Spleen (tissue), 11 donors: ENCODE measurements around the gene MARCHF10. TPM values are rescaled to one million over a fixed set of nuclear protein-coding genes. Genes with fewer than 3 reads are reported as not detected.
"Not testable (repeated sequence)": the region's sequence is repeated elsewhere in the genome, so short reads cannot be mapped to it uniquely, and the experiment has no call there.

Experiments used
- DNase-seq: peaks from one replicate; pipeline ENCODE4 v3.0.0-alpha.2; 2020
- H3K27ac ChIP-seq, 8 donors: fragments of 200-600 bp; sonication (generic) in 7 of 8; 1 replicate in 4 of 8; 2 replicates in 4 of 8; pipeline versions ENCODE4 v1.5.0 to v1.8.0; 2016 to 2021; ENCODE audit warnings: inconsistent platforms in 4 of 8, mild to moderate bottlenecking in 4 of 8, moderate library complexity in 1 of 8
- H3K27me3 ChIP-seq, 7 donors: fragments of 200-600 bp; sonication (generic) in 6 of 7; replicated peaks in 1 of 7; 1 replicate in 4 of 7; 2 replicates in 3 of 7; pipeline versions ENCODE4 v1.5.0 to v1.8.0; 2016 to 2021; ENCODE audit warnings: inconsistent platforms in 3 of 7, mild to moderate bottlenecking in 1 of 7
- H3K36me3 ChIP-seq, 6 donors: fragments of 200-600 bp; sonication (generic) in 5 of 6; 1 replicate in 4 of 6; 2 replicates in 2 of 6; pipeline versions ENCODE4 v1.5.0 to v1.8.0; 2016 to 2021; ENCODE audit warnings: inconsistent platforms in 2 of 6
- H3K4me1 ChIP-seq, 6 donors: fragments of 200-600 bp; sonication (generic) in 5 of 6; 1 replicate in 3 of 6; 2 replicates in 3 of 6; pipeline versions ENCODE4 v1.5.0 to v1.8.0; 2016 to 2021; ENCODE audit warnings: inconsistent platforms in 3 of 6
- H3K4me3 ChIP-seq, 8 donors: fragments of 200-600 bp; sonication (generic) in 7 of 8; 1 replicate in 4 of 8; 2 replicates in 4 of 8; pipeline versions ENCODE4 v1.5.0 to v1.8.0; 2016 to 2021; ENCODE audit warnings: inconsistent platforms in 4 of 8, mild to moderate bottlenecking in 4 of 8, moderate library complexity in 2 of 8
- H3K9me3 ChIP-seq, 8 donors: fragments of 200-600 bp; sonication (generic) in 7 of 8; 1 replicate in 4 of 8; 2 replicates in 4 of 8; pipeline versions ENCODE4 v1.5.0 to v1.8.0; 2016 to 2021; ENCODE audit warnings: inconsistent platforms in 4 of 8
- CTCF ChIP-seq, 11 experiments: fragments of 200-600 bp in 7 of 11; fragments of 450-650 bp in 4 of 11; sonication (generic) in 4 of 11; IDR thresholded peaks in 8 of 11; conservative IDR thresholded peaks in 3 of 11; 1 replicate in 7 of 11; 2 replicates in 4 of 11; pipeline versions ENCODE4 v1.4.0 to v1.8.0; 2016 to 2021; ENCODE audit warnings: antibody characterized with exemption in 11 of 11, inconsistent platforms in 4 of 11, mild to moderate bottlenecking in 1 of 11
- POLR2A ChIP-seq, 3 donors: fragments of 450-650 bp; IDR thresholded peaks; one replicate each; pipeline ENCODE4 v1.5.1; 2017; ENCODE audit warnings: antibody characterized with exemption in 3 of 3, mild to moderate bottlenecking in 1 of 3
- POLR2AphosphoS5 ChIP-seq, 3 donors: sonication (generic); formaldehyde crosslinking; IDR thresholded peaks; one replicate each; pipeline ENCODE4 v1.5.1; 2017; ENCODE audit warnings: antibody characterized with exemption in 3 of 3
- WGBS, 5 donors: extraction: QIAGEN DNeasy Blood & Tissue Kit in 3 of 5; methylation state at CpG; one replicate each; pipeline versions ENCODE4 v1.1.5 to v1.1.7; 2013 to 2018; 5-methylcytosine and 5-hydroxymethylcytosine counted together
- intact Hi-C: fragments of 100-400 bp; cut with DNase I; formaldehyde crosslinking; loops from one replicate; pipeline ENCODE4 v1.15.0; 2023; ENCODE audit warnings: low total_unique reads
- polyA plus RNA-seq, 3 donors: library from polyadenylated mRNA; stranded (reverse); fragments of 200-250 nt; gene quantifications; one replicate each; pipeline ENCODE4 v1.2.1, GENCODE V29; 2013
- total RNA-seq, 7 donors: library from RNA; depleted of rRNA in 3 of 7; stranded (reverse); fragments of >200 nt in 3 of 7; fragmentation: NEBNext Ultra II Directional in 4 of 7; extraction: Animal tissue kit (Norgen Biotek cat#: 25700) in 4 of 7; gene quantifications; one replicate each; pipeline versions ENCODE4 v1.1.0 to v1.2.1, GENCODE V29; 2016 to 2021
- donor health status: healthy with polysubstance abuse.
- donor health status: DM: no; HTN: no; CAD: no; lungs with moderate emphysema.
- donor health status: DM: no; HTN: no; CAD: no.
- donor health status: Bipolar disorder and iron deficiency.
- donor health status: healthy.
- donor health status: DM: no; HTN: no; CAD: no.
- donor health status: DM: yes; HTN: yes; CAD: no.

Gene MARCHF10
- total and polyA plus RNA-seq, 10 donors, result 0.15 to 0.32 (median 0.26) TPM; not detected in 7

DNA sequence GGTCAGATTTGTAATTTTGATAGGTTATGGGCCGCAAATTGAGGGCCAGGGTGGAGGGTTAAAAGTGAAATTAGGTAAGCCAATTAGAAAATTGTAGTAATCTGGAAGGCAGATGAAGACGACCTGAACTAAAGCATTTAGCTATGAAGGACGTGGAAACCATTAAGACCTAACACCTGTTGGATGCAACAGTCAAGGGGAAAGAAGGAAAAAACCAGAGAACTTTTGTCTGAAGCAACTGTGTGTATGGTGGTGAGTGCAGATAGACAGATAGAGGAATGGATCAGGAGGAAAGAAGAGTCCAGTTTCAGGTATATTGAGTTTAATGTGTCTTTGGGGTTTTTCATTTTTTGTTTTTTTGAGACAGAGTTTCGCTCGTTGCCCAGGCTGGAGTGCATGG, 40.2 kb upstream of the MARCHF10 start:
- Histone ChIP-seq H3K27ac (no peak overlapping the region), H3K27me3 (no peaks in the 10 kb centered on the region), H3K4me1 (no peaks in the 10 kb centered on the region), H3K9me3 (no peaks in the 10 kb centered on the region), H3K36me3 (no peaks in the 10 kb centered on the region), H3K4me3 (no peak overlapping the region)
- WGBS, 5 donors, result 78 to 93% (median 90%) methylated on average over 5 of the region's 5 CpGs
- intact Hi-C loops, result no loop called here
- DNase-seq, result no peak
- TF ChIP-seq POLR2A (IDR thresholded peaks at IDR 0.05), result no peak
- TF ChIP-seq CTCF (IDR thresholded peaks at IDR 0.05 in 8 of 11, conservative IDR thresholded peaks at IDR 0.05 in 3 of 11), result no peak
- TF ChIP-seq POLR2AphosphoS5 (IDR thresholded peaks at IDR 0.05), result no peak

- no peaks in the 10 kb centered on the region for H3K4me1 ChIP-seq
- TF ChIP-seq POLR2A (IDR thresholded peaks at IDR 0.05), result no peak
- TF ChIP-seq POLR2AphosphoS5 (IDR thresholded peaks at IDR 0.05), result no peak
- TF ChIP-seq CTCF (IDR thresholded peaks at IDR 0.05 in 8 of 11, conservative IDR thresholded peaks at IDR 0.05 in 3 of 11), result no peak
- no peak overlapping the region for H3K4me3 ChIP-seq
- H3K36me3 ChIP-seq, result no peaks in the 10 kb centered on the region
- WGBS, 5 donors, result 78 to 92% (median 83%) methylated on average over 9 of the region's 9 CpGs
- H3K27ac ChIP-seq, result no peak overlapping the region
- intact Hi-C loops, result no loop called here
- no peaks in the 10 kb centered on the region for H3K9me3 ChIP-seq
- H3K27me3 ChIP-seq, result no peaks in the 10 kb centered on the region
- no peak for DNase-seq
Measured at GRCh38 chr17:62847426-62847825, 39.3 kb upstream of the MARCHF10 start.

DNA sequence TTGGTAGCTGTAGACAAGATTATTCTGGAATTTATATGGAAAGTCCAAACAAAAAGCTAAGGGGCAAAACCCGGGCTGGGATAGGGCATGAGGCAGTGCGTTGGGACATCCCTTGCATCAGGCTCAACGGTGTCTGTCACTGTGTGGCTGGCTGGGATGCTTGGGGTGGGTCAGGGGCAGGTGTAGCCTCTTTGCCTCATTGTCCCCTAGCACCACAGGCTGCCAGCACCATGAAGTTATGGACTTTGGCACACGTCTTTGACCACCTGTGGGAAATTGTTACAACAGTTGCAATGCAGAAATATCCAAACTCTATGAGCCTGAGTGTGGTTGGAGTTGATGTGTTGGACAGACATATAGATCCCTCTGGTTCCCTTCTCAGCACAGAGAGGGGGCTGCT, 32.8 kb upstream of the MARCHF10 start:
- WGBS, 5 donors, result 77 to 95% (median 88%) methylated on average over 4 of the region's 4 CpGs
- Histone ChIP-seq H3K27ac (no peak overlapping the region), H3K4me1 (no peaks in the 10 kb centered on the region), H3K9me3 (peaks cover 0 to 7% (median 0%) of the 10 kb centered on the region in 8 donors), H3K27me3 (peaks cover 0 to 6% (median 0%) of the 10 kb centered on the region in 7 donors), H3K4me3 (no peak overlapping the region), H3K36me3 (no peaks in the 10 kb centered on the region)
- DNase-seq, result no peak
- intact Hi-C loops, result no loop called here
- TF ChIP-seq CTCF (IDR thresholded peaks at IDR 0.05 in 8 of 11, conservative IDR thresholded peaks at IDR 0.05 in 3 of 11), result no peak
- TF ChIP-seq POLR2A (IDR thresholded peaks at IDR 0.05), result no peak
- TF ChIP-seq POLR2AphosphoS5 (IDR thresholded peaks at IDR 0.05), result no peak

DNA sequence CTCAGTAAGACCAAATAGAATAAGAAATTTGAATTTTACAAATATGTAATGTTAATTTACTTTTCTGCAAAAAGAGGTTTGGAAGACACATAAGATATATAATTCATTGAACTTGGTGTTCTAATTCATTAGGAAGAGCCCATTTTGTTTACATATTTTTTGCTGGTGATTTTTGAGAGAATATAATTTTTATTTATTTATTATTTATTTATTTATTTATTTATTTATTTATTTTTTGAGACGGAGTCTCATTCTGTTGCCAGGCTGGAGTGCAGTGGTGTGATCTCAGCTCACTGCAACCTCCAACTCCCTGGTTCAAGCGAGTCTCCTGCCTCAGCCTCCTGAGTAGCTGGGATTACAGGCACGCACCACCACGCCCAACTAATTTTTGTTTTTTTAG, 25.7 kb upstream of the MARCHF10 start:
- DNase-seq, H3K27me3 ChIP-seq, H3K9me3 ChIP-seq, H3K4me1 ChIP-seq, intact Hi-C loops, H3K36me3 ChIP-seq, H3K4me3 ChIP-seq, H3K27ac ChIP-seq: not testable (repeated sequence)
- 85 to 98% (median 95%) methylated on average over 4 of the region's 4 CpGs for WGBS, 5 donors

GRCh38 chr17:62832405-62832804, 24.3 kb upstream of the MARCHF10 start:
- H3K27ac ChIP-seq, result no peak overlapping the region
- intact Hi-C loops, result no loop called here
- H3K36me3 ChIP-seq, result no peaks in the 10 kb centered on the region
- DNase-seq, result no peak
- no peak overlapping the region for H3K4me3 ChIP-seq
- TF ChIP-seq POLR2AphosphoS5 (IDR thresholded peaks at IDR 0.05), result no peak
- no peak for TF ChIP-seq POLR2A (IDR thresholded peaks at IDR 0.05)
- TF ChIP-seq CTCF (IDR thresholded peaks at IDR 0.05 in 8 of 11, conservative IDR thresholded peaks at IDR 0.05 in 3 of 11), result no peak
- peaks cover 0 to 8% (median 3%) of the 10 kb centered on the region in 6 donors for H3K4me1 ChIP-seq
- 93 to 100% (median 100%) methylated on average over 1 of the region's 1 CpG for WGBS, 5 donors
- H3K9me3 ChIP-seq, result no peaks in the 10 kb centered on the region
- peaks cover 0 to 7% (median 0%) of the 10 kb centered on the region in 7 donors for H3K27me3 ChIP-seq

GRCh38 chr17:62831066-62831465, 23.0 kb upstream of the MARCHF10 start:
- H3K9me3 ChIP-seq, H3K27me3 ChIP-seq, H3K36me3 ChIP-seq, H3K27ac ChIP-seq, DNase-seq, intact Hi-C loops, H3K4me3 ChIP-seq: not testable (repeated sequence)
- WGBS, 5 donors, result 38 to 52% (median 50%) methylated on average over 6 of the region's 6 CpGs
- H3K4me1 ChIP-seq, result peaks cover 0 to 15% (median 4%) of the 10 kb centered on the region in 6 donors
